H9 (cell line): Measurements from ENCODE around the gene ATAD2B. TPM values are rescaled to one million over a fixed set of nuclear protein-coding genes. Genes with fewer than 3 reads are reported as not detected.
A peak's percentile ranks its signal among the peaks of the same experiment; 100 is the strongest.

Experiments
- DNase-seq: peaks from one replicate; pipeline ENCODE4 v3.0.0-alpha.2; 2017
- H2AFZ ChIP-seq: one replicate; pipeline ENCODE4 v1.6.1; 2013; ENCODE audit warnings: mild to moderate bottlenecking, low read length, control low read depth, moderate library complexity
- H2AK5ac ChIP-seq: 2 replicates; pipeline ENCODE4 v1.6.1; 2013; ENCODE audit warnings: low read length, control low read depth, mixed read lengths; ENCODE audit not compliant: insufficient read length
- H2BK120ac ChIP-seq: one replicate; pipeline ENCODE4 v1.6.1; 2013; ENCODE audit warnings: low read depth, mild to moderate bottlenecking, low read length, control low read depth, inconsistent platforms; ENCODE audit not compliant: poor library complexity, severe bottlenecking
- H2BK12ac ChIP-seq: 2 replicates; pipeline ENCODE4 v1.6.1; 2013; ENCODE audit warnings: low read length, control low read depth, mixed read lengths, low read depth; ENCODE audit not compliant: insufficient read length
- H2BK15ac ChIP-seq: 2 replicates; pipeline ENCODE4 v1.6.1; 2013; ENCODE audit warnings: low read depth, low read length, control low read depth
- H2BK20ac ChIP-seq: one replicate; pipeline ENCODE4 v1.6.1; 2013; ENCODE audit warnings: low read depth, mild to moderate bottlenecking, low read length, control low read depth, inconsistent platforms; ENCODE audit not compliant: poor library complexity, severe bottlenecking
- H2BK5ac ChIP-seq: 2 replicates; pipeline ENCODE4 v1.6.1; 2013; ENCODE audit warnings: low read length, control low read depth, mixed read lengths; ENCODE audit not compliant: insufficient read length
- H3K14ac ChIP-seq: 2 replicates; pipeline ENCODE4 v1.6.1; 2013; ENCODE audit warnings: low read length, control low read depth; ENCODE audit not compliant: insufficient read depth
- H3K18ac ChIP-seq: 2 replicates; pipeline ENCODE4 v1.6.1; 2013; ENCODE audit warnings: low read depth, mild to moderate bottlenecking, mixed read lengths, low read length, control low read depth; ENCODE audit not compliant: insufficient read length
- H3K23ac ChIP-seq: 2 replicates; pipeline ENCODE4 v1.6.1; 2013; ENCODE audit warnings: low read length, control low read depth, mixed read lengths, low read depth; ENCODE audit not compliant: insufficient read length
- H3K23me2 ChIP-seq: 2 replicates; pipeline ENCODE4 v1.6.1; 2013; ENCODE audit warnings: low read depth, mild to moderate bottlenecking, mixed read lengths, low read length, control low read depth; ENCODE audit not compliant: insufficient read length, poor library complexity, severe bottlenecking
- H3K27ac ChIP-seq: 2 replicates; pipeline ENCODE4 v1.5.1; 2013; ENCODE audit warnings: low read length, control low read depth, mixed read lengths, low read depth; ENCODE audit not compliant: insufficient read length
- H3K27me3 ChIP-seq: 2 replicates; pipeline ENCODE4 v1.6.1; 2013; ENCODE audit warnings: low read length, control low read depth, inconsistent platforms; ENCODE audit not compliant: insufficient read depth
- H3K4ac ChIP-seq: 2 replicates; pipeline ENCODE4 v1.6.1; 2013; ENCODE audit warnings: low read depth, mild to moderate bottlenecking, control low read depth, inconsistent platforms, low read length, moderate library complexity
- H3K4me1 ChIP-seq: 2 replicates; pipeline ENCODE4 v1.6.1; 2013; ENCODE audit warnings: low read length, control low read depth, inconsistent platforms; ENCODE audit not compliant: insufficient read depth
- H3K4me2 ChIP-seq: 2 replicates; pipeline ENCODE4 v1.6.1; 2013; ENCODE audit warnings: low read length, control low read depth, mixed read lengths; ENCODE audit not compliant: insufficient read length, insufficient read depth
- H3K56ac ChIP-seq: 2 replicates; pipeline ENCODE4 v1.6.1; 2013; ENCODE audit warnings: low read depth, mild to moderate bottlenecking, mixed read lengths, low read length, control low read depth; ENCODE audit not compliant: insufficient read length
- H3K79me1 ChIP-seq: 2 replicates; pipeline ENCODE4 v1.6.1; 2013; ENCODE audit warnings: low read depth, mild to moderate bottlenecking, moderate library complexity, low read length, control low read depth, inconsistent platforms; ENCODE audit not compliant: insufficient read depth, poor library complexity, severe bottlenecking
- H3K79me2 ChIP-seq: 2 replicates; pipeline ENCODE4 v1.6.1; 2013; ENCODE audit warnings: low read length, control low read depth, inconsistent platforms; ENCODE audit not compliant: insufficient read depth
- H3K9ac ChIP-seq: 2 replicates; pipeline ENCODE4 v1.6.1; 2013; ENCODE audit warnings: low read length, control low read depth, mixed read lengths; ENCODE audit not compliant: insufficient read length; ENCODE audit errors: extremely low read depth
- H3K9me3 ChIP-seq: one replicate; pipeline ENCODE4 v1.6.1; 2013; ENCODE audit warnings: low read depth, low read length, inconsistent platforms; ENCODE audit not compliant: control insufficient read depth
- H3T11ph ChIP-seq: one replicate; pipeline ENCODE4 v1.6.1; 2013; ENCODE audit warnings: mild to moderate bottlenecking, low read length, control low read depth, inconsistent platforms
- H4K20me1 ChIP-seq: one replicate; pipeline ENCODE4 v1.6.1; 2013; ENCODE audit not compliant: control insufficient read depth, insufficient read length, insufficient read depth
- H4K5ac ChIP-seq: 2 replicates; pipeline ENCODE4 v1.6.1; 2013; ENCODE audit warnings: low read depth, mild to moderate bottlenecking, mixed read lengths, low read length, control low read depth; ENCODE audit not compliant: insufficient read length
- H4K8ac ChIP-seq: replicated peaks from 2 replicates; pipeline ENCODE4 v1.6.1; 2013; ENCODE audit warnings: low read length, control low read depth, mixed read lengths, low read depth; ENCODE audit not compliant: insufficient read length
- H4K91ac ChIP-seq: 2 replicates; pipeline ENCODE4 v1.6.1; 2013; ENCODE audit warnings: low read depth, mild to moderate bottlenecking, moderate library complexity, mixed read lengths, low read length, control low read depth; ENCODE audit not compliant: insufficient read length
- H3K27ac Mint-ChIP-seq, 3 experiments: 2 replicates in 2 of 3; 3 replicates in 1 of 3; pipeline ENCODE4 v1.8.0; 2020 to 2021; ENCODE audit warnings: mixed read lengths in 3 of 3, mild to moderate bottlenecking in 1 of 3, moderate library complexity in 1 of 3
- H3K27me3 Mint-ChIP-seq: 2 replicates; pipeline ENCODE4 v1.8.0; 2021; ENCODE audit warnings: low read depth, mild to moderate bottlenecking, moderate library complexity, mixed read lengths
- H3K36me3 Mint-ChIP-seq, 3 experiments: 2 replicates in 2 of 3; 3 replicates in 1 of 3; pipeline ENCODE4 v1.8.0; 2020 to 2021; ENCODE audit warnings: low read depth in 3 of 3, mixed read lengths in 3 of 3; ENCODE audit not compliant: insufficient read depth in 1 of 3
- H3K4me1 Mint-ChIP-seq, 2 experiments: 2 replicates each; pipeline ENCODE4 v1.8.0; 2020; ENCODE audit warnings: mixed read lengths in 2 of 2
- H3K4me3 Mint-ChIP-seq, 2 experiments: 2 replicates in 1 of 2; 3 replicates in 1 of 2; pipeline ENCODE4 v1.8.0; 2020 to 2021; ENCODE audit warnings: mild to moderate bottlenecking in 2 of 2, mixed read lengths in 2 of 2, moderate library complexity in 1 of 2
- H3K9me3 Mint-ChIP-seq, 2 experiments: 2 replicates in 1 of 2; 3 replicates in 1 of 2; pipeline ENCODE4 v1.8.0; 2020; ENCODE audit warnings: mild to moderate bottlenecking in 2 of 2, mixed read lengths in 2 of 2, moderate library complexity in 1 of 2
- WGBS: extraction: QIAGEN DNeasy Blood & Tissue Kit; methylation state at CpG from one replicate; pipeline ENCODE4 v1.1.7; 2013; ENCODE audit warnings: missing lambda C conversion rate, low lambda C conversion rate, mixed read lengths; ENCODE audit not compliant: insufficient read length; ENCODE audit errors: extremely low coverage; 5-methylcytosine and 5-hydroxymethylcytosine counted together
- total RNA-seq: library from RNA; stranded (reverse); gene quantifications from 2 replicates; pipeline ENCODE4 v1.2.1, GENCODE V29; 2021
- TF ChIP-seq, protein P1 (sequence below): fragments of 200-600 bp; sonication (generic); conservative IDR thresholded peaks from 3 replicates; pipeline ENCODE4 v1.8.0; 2021; ENCODE audit warnings: antibody characterized with exemption, mild to moderate bottlenecking

Gene ATAD2B
- total RNA-seq, 1 experiment from 2014 or later, result 21.4 TPM

DNA sequence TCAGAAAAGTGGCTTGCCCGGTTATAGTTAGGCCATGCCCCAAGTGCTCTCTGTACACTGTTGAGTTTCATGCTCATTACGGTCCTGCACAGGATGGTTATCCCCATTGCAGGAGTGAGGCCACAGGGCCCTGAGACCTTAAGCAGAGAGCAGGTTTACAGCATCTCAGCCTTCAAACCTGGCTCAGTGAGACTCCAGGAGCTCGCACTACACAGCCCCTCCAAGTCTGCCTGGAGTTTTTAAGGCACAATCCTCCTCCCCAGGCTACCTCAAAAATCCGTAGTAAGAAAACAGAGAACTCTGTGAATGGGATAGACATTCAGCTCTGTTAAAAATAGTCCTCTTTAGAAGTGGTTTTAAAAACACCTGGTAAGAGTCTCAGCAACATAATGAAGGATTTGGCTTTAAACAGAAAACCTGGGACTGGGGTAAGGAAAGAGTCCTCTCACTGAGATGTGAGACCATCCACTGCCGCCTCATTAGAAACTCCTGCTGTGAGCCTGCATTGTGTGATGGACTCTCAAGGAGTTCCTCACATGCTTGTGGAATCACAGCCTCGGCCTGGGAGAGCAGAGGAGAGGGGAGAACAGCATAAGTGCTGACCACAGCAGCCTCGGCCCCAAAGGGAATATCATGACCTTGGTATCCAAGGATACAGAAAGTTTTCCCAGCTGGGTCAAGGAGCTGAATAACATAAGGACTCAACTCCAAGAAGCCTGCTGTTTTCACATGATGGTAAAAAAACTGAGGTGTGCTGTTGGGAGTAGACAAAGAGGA, 214.8 kb downstream of the ATAD2B start:
- Histone ChIP-seq H3K79me1 (no peaks in the 10 kb centered on the region), H3K23me2 (no peaks in the 10 kb centered on the region), H4K8ac (no peak overlapping the region), H3K56ac (no peak overlapping the region), H3K27me3 (no peaks in the 10 kb centered on the region), H2BK12ac (peak overlapping the region; percentile 80), H4K20me1 (no peaks in the 10 kb centered on the region), H3K4ac (no peak overlapping the region), H3K23ac (no peak overlapping the region), H3K4me2 (no peak overlapping the region), H4K5ac (no peak overlapping the region), H3K9ac (no peak overlapping the region), H2AK5ac (no peak overlapping the region), H2BK120ac (no peak overlapping the region), H2BK20ac (no peak overlapping the region), H3K18ac (no peak overlapping the region), H2AFZ (no peak overlapping the region), H3K4me1 (peaks cover 6% of the 10 kb centered on the region), H3K9me3 (no peaks in the 10 kb centered on the region), H4K91ac (no peak overlapping the region), H2BK5ac (no peak overlapping the region), H3K27ac (no peak overlapping the region), H3T11ph (no peak overlapping the region), H3K79me2 (no peaks in the 10 kb centered on the region), H3K14ac (no peak overlapping the region), H2BK15ac (no peak overlapping the region)
- peak; percentile 74 for DNase-seq
- TF ChIP-seq, protein P1, sequence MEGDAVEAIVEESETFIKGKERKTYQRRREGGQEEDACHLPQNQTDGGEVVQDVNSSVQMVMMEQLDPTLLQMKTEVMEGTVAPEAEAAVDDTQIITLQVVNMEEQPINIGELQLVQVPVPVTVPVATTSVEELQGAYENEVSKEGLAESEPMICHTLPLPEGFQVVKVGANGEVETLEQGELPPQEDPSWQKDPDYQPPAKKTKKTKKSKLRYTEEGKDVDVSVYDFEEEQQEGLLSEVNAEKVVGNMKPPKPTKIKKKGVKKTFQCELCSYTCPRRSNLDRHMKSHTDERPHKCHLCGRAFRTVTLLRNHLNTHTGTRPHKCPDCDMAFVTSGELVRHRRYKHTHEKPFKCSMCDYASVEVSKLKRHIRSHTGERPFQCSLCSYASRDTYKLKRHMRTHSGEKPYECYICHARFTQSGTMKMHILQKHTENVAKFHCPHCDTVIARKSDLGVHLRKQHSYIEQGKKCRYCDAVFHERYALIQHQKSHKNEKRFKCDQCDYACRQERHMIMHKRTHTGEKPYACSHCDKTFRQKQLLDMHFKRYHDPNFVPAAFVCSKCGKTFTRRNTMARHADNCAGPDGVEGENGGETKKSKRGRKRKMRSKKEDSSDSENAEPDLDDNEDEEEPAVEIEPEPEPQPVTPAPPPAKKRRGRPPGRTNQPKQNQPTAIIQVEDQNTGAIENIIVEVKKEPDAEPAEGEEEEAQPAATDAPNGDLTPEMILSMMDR, result no peak
- Mint-ChIP-seq H3K9me3 (no peaks in the 10 kb centered on the region), H3K27ac (peak overlapping the region; percentile 84 to 94 (median 88); a peak in 5 of 7 replicates), H3K27me3 (no peaks in the 10 kb centered on the region), H3K36me3 (peaks cover 0 to 2% (median 0%) of the 10 kb centered on the region in 3 experiments; a peak in 2 of 7 replicates), H3K4me3 (no peak overlapping the region; a peak in 1 of 5 replicates), H3K4me1 (peaks cover 20 to 29% of the 10 kb centered on the region in 2 experiments)
- no CpG with 5 or more reads among the region's 7 CpGs for WGBS
